H9 (cell line): ENCODE results near the gene CAPN12. TPM values are rescaled to one million over a fixed set of nuclear protein-coding genes. Genes with fewer than 3 reads are reported as not detected.

Source experiments
- DNase-seq: peaks from one replicate; pipeline ENCODE4 v3.0.0-alpha.2; 2017
- H2AFZ ChIP-seq: one replicate; pipeline ENCODE4 v1.6.1; 2013; ENCODE audit warnings: mild to moderate bottlenecking, low read length, control low read depth, moderate library complexity
- H2AK5ac ChIP-seq: 2 replicates; pipeline ENCODE4 v1.6.1; 2013; ENCODE audit warnings: low read length, control low read depth, mixed read lengths; ENCODE audit not compliant: insufficient read length
- H2BK120ac ChIP-seq: one replicate; pipeline ENCODE4 v1.6.1; 2013; ENCODE audit warnings: low read depth, mild to moderate bottlenecking, low read length, control low read depth, inconsistent platforms; ENCODE audit not compliant: poor library complexity, severe bottlenecking
- H2BK12ac ChIP-seq: 2 replicates; pipeline ENCODE4 v1.6.1; 2013; ENCODE audit warnings: low read length, control low read depth, mixed read lengths, low read depth; ENCODE audit not compliant: insufficient read length
- H2BK15ac ChIP-seq: 2 replicates; pipeline ENCODE4 v1.6.1; 2013; ENCODE audit warnings: low read depth, low read length, control low read depth
- H2BK20ac ChIP-seq: one replicate; pipeline ENCODE4 v1.6.1; 2013; ENCODE audit warnings: low read depth, mild to moderate bottlenecking, low read length, control low read depth, inconsistent platforms; ENCODE audit not compliant: poor library complexity, severe bottlenecking
- H2BK5ac ChIP-seq: 2 replicates; pipeline ENCODE4 v1.6.1; 2013; ENCODE audit warnings: low read length, control low read depth, mixed read lengths; ENCODE audit not compliant: insufficient read length
- H3K14ac ChIP-seq: 2 replicates; pipeline ENCODE4 v1.6.1; 2013; ENCODE audit warnings: low read length, control low read depth; ENCODE audit not compliant: insufficient read depth
- H3K18ac ChIP-seq: 2 replicates; pipeline ENCODE4 v1.6.1; 2013; ENCODE audit warnings: low read depth, mild to moderate bottlenecking, mixed read lengths, low read length, control low read depth; ENCODE audit not compliant: insufficient read length
- H3K23ac ChIP-seq: 2 replicates; pipeline ENCODE4 v1.6.1; 2013; ENCODE audit warnings: low read length, control low read depth, mixed read lengths, low read depth; ENCODE audit not compliant: insufficient read length
- H3K23me2 ChIP-seq: 2 replicates; pipeline ENCODE4 v1.6.1; 2013; ENCODE audit warnings: low read depth, mild to moderate bottlenecking, mixed read lengths, low read length, control low read depth; ENCODE audit not compliant: insufficient read length, poor library complexity, severe bottlenecking
- H3K27ac ChIP-seq: 2 replicates; pipeline ENCODE4 v1.5.1; 2013; ENCODE audit warnings: low read length, control low read depth, mixed read lengths, low read depth; ENCODE audit not compliant: insufficient read length
- H3K27me3 ChIP-seq: 2 replicates; pipeline ENCODE4 v1.6.1; 2013; ENCODE audit warnings: low read length, control low read depth, inconsistent platforms; ENCODE audit not compliant: insufficient read depth
- H3K4ac ChIP-seq: 2 replicates; pipeline ENCODE4 v1.6.1; 2013; ENCODE audit warnings: low read depth, mild to moderate bottlenecking, control low read depth, inconsistent platforms, low read length, moderate library complexity
- H3K4me1 ChIP-seq: 2 replicates; pipeline ENCODE4 v1.6.1; 2013; ENCODE audit warnings: low read length, control low read depth, inconsistent platforms; ENCODE audit not compliant: insufficient read depth
- H3K4me2 ChIP-seq: 2 replicates; pipeline ENCODE4 v1.6.1; 2013; ENCODE audit warnings: low read length, control low read depth, mixed read lengths; ENCODE audit not compliant: insufficient read length, insufficient read depth
- H3K56ac ChIP-seq: 2 replicates; pipeline ENCODE4 v1.6.1; 2013; ENCODE audit warnings: low read depth, mild to moderate bottlenecking, mixed read lengths, low read length, control low read depth; ENCODE audit not compliant: insufficient read length
- H3K79me1 ChIP-seq: 2 replicates; pipeline ENCODE4 v1.6.1; 2013; ENCODE audit warnings: low read depth, mild to moderate bottlenecking, moderate library complexity, low read length, control low read depth, inconsistent platforms; ENCODE audit not compliant: insufficient read depth, poor library complexity, severe bottlenecking
- H3K79me2 ChIP-seq: 2 replicates; pipeline ENCODE4 v1.6.1; 2013; ENCODE audit warnings: low read length, control low read depth, inconsistent platforms; ENCODE audit not compliant: insufficient read depth
- H3K9ac ChIP-seq: 2 replicates; pipeline ENCODE4 v1.6.1; 2013; ENCODE audit warnings: low read length, control low read depth, mixed read lengths; ENCODE audit not compliant: insufficient read length; ENCODE audit errors: extremely low read depth
- H3K9me3 ChIP-seq: one replicate; pipeline ENCODE4 v1.6.1; 2013; ENCODE audit warnings: low read depth, low read length, inconsistent platforms; ENCODE audit not compliant: control insufficient read depth
- H3T11ph ChIP-seq: one replicate; pipeline ENCODE4 v1.6.1; 2013; ENCODE audit warnings: mild to moderate bottlenecking, low read length, control low read depth, inconsistent platforms
- H4K20me1 ChIP-seq: one replicate; pipeline ENCODE4 v1.6.1; 2013; ENCODE audit not compliant: control insufficient read depth, insufficient read length, insufficient read depth
- H4K5ac ChIP-seq: 2 replicates; pipeline ENCODE4 v1.6.1; 2013; ENCODE audit warnings: low read depth, mild to moderate bottlenecking, mixed read lengths, low read length, control low read depth; ENCODE audit not compliant: insufficient read length
- H4K8ac ChIP-seq: replicated peaks from 2 replicates; pipeline ENCODE4 v1.6.1; 2013; ENCODE audit warnings: low read length, control low read depth, mixed read lengths, low read depth; ENCODE audit not compliant: insufficient read length
- H4K91ac ChIP-seq: 2 replicates; pipeline ENCODE4 v1.6.1; 2013; ENCODE audit warnings: low read depth, mild to moderate bottlenecking, moderate library complexity, mixed read lengths, low read length, control low read depth; ENCODE audit not compliant: insufficient read length
- H3K27ac Mint-ChIP-seq, 3 experiments: 2 replicates in 2 of 3; 3 replicates in 1 of 3; pipeline ENCODE4 v1.8.0; 2020 to 2021; ENCODE audit warnings: mixed read lengths in 3 of 3, mild to moderate bottlenecking in 1 of 3, moderate library complexity in 1 of 3
- H3K27me3 Mint-ChIP-seq: 2 replicates; pipeline ENCODE4 v1.8.0; 2021; ENCODE audit warnings: low read depth, mild to moderate bottlenecking, moderate library complexity, mixed read lengths
- H3K36me3 Mint-ChIP-seq, 3 experiments: 2 replicates in 2 of 3; 3 replicates in 1 of 3; pipeline ENCODE4 v1.8.0; 2020 to 2021; ENCODE audit warnings: low read depth in 3 of 3, mixed read lengths in 3 of 3; ENCODE audit not compliant: insufficient read depth in 1 of 3
- H3K4me1 Mint-ChIP-seq, 2 experiments: 2 replicates each; pipeline ENCODE4 v1.8.0; 2020; ENCODE audit warnings: mixed read lengths in 2 of 2
- H3K4me3 Mint-ChIP-seq, 2 experiments: 2 replicates in 1 of 2; 3 replicates in 1 of 2; pipeline ENCODE4 v1.8.0; 2020 to 2021; ENCODE audit warnings: mild to moderate bottlenecking in 2 of 2, mixed read lengths in 2 of 2, moderate library complexity in 1 of 2
- H3K9me3 Mint-ChIP-seq, 2 experiments: 2 replicates in 1 of 2; 3 replicates in 1 of 2; pipeline ENCODE4 v1.8.0; 2020; ENCODE audit warnings: mild to moderate bottlenecking in 2 of 2, mixed read lengths in 2 of 2, moderate library complexity in 1 of 2
- CTCF ChIP-seq: fragments of 200-600 bp; sonication (generic); conservative IDR thresholded peaks from 3 replicates; pipeline ENCODE4 v1.8.0; 2021; ENCODE audit warnings: antibody characterized with exemption, mild to moderate bottlenecking
- WGBS: extraction: QIAGEN DNeasy Blood & Tissue Kit; methylation state at CpG from one replicate; pipeline ENCODE4 v1.1.7; 2013; ENCODE audit warnings: missing lambda C conversion rate, low lambda C conversion rate, mixed read lengths; ENCODE audit not compliant: insufficient read length; ENCODE audit errors: extremely low coverage; 5-methylcytosine and 5-hydroxymethylcytosine counted together
- total RNA-seq: library from RNA; stranded (reverse); gene quantifications from 2 replicates; pipeline ENCODE4 v1.2.1, GENCODE V29; 2021

CAPN12 gene
- total RNA-seq, 1 experiment from 2014 or later: 10.5 TPM

- Histone ChIP-seq H3K23me2 (no peaks in the 10 kb centered on the region), H3T11ph (no peak overlapping the region), H2BK20ac (no peak overlapping the region), H3K4ac (no peak overlapping the region), H3K27me3 (no peaks in the 10 kb centered on the region), H4K20me1 (no peaks in the 10 kb centered on the region), H2BK5ac (no peak overlapping the region), H3K4me1 (no peaks in the 10 kb centered on the region), H3K79me1 (no peaks in the 10 kb centered on the region), H3K56ac (no peak overlapping the region), H4K5ac (no peak overlapping the region), H3K23ac (no peak overlapping the region), H2BK120ac (no peak overlapping the region), H2BK15ac (no peak overlapping the region), H3K9ac (no peak overlapping the region), H3K14ac (no peak overlapping the region), H3K4me2 (no peak overlapping the region), H3K79me2 (no peaks in the 10 kb centered on the region), H3K18ac (no peak overlapping the region), H4K91ac (no peak overlapping the region), H2BK12ac (no peak overlapping the region), H3K9me3 (no peaks in the 10 kb centered on the region), H3K27ac (no peak overlapping the region), H2AK5ac (no peak overlapping the region), H4K8ac (no peak overlapping the region), H2AFZ (no peak overlapping the region)
- H3K36me3 Mint-ChIP-seq: peaks cover 35 to 77% (median 73%) of the 10 kb centered on the region in 3 experiments; a peak in 6 of 7 replicates
- no peaks in the 10 kb centered on the region for H3K27me3 Mint-ChIP-seq
- no CpG with 5 or more reads among the region's 14 CpGs for WGBS
- H3K4me3 Mint-ChIP-seq: no peak overlapping the region
- DNase-seq: no peak
- peaks cover 0 to 4% of the 10 kb centered on the region in 2 experiments; a peak in 1 of 4 replicates for H3K4me1 Mint-ChIP-seq
- no peak overlapping the region for H3K27ac Mint-ChIP-seq
- TF ChIP-seq CTCF: no peak
- no peaks in the 10 kb centered on the region for H3K9me3 Mint-ChIP-seq
These were observed 29.9 kb downstream of the CAPN12 start for GRCh38 chr19:38714354-38714778.
